Measurements from ENCODE around the gene KCP.

Gene KCP

DNA sequence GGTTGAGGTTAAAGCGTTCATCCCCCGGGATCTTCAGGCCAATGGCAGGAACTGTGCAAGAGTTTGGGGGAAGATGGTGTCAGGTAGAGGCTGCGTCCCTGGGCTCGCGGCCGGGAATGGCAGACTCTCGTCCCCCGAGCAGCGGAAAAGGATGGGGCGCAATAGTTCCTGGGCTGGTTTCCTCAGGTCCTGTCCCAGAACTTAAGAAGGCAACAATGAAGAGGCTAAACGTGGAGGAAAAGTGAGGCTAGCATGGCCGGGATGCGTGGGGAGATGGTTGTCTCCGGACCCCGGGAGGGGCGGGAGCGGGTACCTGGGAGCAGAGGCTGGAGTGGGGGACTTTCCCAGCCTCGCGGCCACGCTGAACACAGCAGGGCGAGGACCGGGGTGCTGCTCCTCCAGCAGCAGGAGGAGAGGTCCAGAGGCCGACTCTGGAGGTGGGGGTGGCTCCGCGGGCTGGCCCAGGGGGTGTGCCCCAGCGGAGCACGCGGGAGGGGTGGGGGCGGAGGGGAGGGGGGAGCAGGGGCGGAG lies 28.1 kb upstream of the KCP start:
- DNase-seq = peak; percentile 59

DNA sequence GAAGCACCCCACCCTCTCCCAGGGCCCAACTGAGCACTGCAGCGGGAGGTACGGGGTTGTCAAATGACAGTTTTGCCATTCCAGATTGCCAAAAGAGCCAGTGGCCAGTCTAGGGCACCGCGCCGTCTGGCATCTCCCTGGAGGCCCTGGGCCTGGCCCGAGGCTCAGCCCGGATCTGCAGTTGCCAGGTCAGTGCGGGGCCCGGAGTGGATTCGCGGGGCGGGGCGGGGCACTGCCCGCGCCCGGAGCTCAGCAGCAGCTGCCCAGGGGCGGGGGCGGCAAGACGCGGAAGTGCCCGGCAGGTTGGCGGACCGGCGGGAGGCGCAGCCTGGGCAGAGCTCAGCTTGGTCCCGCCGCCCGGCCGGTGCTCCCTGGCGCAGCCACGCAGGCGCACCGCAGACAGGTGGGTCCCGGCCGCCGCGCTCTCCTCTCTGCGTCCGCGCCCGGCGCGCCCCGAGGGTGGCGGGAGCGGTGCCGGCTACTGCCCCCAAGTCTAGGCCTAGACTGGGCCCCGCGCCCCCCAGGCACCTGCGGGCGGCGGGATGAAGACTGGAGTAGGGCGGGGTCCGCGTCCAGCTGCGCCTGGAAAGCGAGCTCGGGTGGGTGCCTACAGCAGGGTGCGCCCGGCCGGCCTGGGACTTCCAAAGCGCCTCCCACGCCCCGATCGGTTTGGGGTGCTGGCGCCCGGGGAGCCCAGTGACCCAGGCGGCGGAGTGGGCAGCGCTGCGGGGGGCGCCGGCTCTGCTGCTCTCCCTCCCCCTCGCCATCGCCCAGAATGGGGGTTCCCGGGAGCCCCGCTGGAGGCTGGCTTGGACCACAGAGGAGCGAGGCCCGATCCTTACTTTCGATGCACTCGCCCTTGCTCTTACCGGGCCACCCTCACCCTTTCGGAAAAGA lies 27.4 kb upstream of the KCP start, which contains the start of gene IRF5:
TSS of gene IRF5 (plus strand) at position 281 of the 897 bp plus-strand sequence. CDS start 4,155 bp downstream, outside the sequence.
- peak; percentile 65 for DNase-seq

DNA sequence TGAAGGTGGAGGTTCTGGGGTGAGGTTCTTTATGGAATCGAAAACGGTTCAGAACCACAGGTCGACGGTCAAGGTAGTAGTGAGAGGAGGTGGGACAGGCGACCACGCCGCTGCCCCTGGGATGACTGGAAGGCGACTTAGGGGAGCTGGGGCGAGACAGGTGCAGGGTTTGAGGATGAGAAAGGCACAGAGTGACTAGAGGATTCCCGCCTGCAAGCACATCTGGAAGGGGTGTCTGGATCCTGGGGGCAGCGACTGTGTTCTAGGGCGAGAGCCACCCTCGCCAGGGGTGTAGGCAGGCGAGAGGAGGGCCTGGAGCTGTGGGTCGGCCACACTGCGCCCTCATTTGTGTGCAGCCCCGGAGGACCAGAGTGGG lies 26.8 kb upstream of the KCP start:
- DNase-seq = no peak

DNA sequence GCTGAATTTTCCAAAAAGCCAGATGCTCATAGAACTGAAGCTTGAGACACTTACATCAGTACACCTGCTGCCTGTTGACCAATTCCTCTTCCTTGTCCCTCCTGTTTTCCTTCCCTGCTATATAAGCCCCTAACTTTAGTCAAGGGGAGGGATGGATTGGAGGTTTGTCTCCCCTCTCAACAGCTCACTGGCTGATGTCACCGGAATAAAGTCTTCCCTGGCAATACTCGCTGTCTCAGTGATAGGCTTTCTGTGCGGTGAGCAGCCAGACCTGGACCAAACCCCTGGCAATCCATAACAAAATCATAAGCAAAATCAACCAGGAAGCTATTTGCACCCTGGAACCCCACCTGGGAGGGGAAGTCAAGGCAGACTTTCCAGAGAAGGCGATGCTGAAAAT lies 26.3 kb upstream of the KCP start:
- DNase-seq = no peak

DNA sequence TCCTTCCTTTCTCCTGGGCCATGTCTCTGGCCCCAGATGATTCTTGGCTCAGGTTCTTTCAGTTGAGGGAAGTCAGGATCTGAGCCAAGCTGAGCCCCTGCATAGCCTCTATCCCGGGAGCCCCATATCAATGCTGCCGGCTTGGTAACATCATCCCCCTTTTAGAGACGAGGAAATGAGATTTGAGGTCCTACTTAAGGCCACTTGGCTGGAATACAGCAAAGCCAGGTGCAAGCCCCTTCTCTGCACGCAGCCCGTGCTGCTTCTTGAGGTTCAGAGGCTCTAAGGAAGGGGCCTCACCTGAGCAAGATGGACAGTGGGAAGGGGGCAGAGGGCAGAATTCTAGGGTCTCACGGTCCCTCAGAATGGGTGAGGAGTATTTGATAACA lies 24.8 kb upstream of the KCP start:
- DNase-seq = no peak

DNA sequence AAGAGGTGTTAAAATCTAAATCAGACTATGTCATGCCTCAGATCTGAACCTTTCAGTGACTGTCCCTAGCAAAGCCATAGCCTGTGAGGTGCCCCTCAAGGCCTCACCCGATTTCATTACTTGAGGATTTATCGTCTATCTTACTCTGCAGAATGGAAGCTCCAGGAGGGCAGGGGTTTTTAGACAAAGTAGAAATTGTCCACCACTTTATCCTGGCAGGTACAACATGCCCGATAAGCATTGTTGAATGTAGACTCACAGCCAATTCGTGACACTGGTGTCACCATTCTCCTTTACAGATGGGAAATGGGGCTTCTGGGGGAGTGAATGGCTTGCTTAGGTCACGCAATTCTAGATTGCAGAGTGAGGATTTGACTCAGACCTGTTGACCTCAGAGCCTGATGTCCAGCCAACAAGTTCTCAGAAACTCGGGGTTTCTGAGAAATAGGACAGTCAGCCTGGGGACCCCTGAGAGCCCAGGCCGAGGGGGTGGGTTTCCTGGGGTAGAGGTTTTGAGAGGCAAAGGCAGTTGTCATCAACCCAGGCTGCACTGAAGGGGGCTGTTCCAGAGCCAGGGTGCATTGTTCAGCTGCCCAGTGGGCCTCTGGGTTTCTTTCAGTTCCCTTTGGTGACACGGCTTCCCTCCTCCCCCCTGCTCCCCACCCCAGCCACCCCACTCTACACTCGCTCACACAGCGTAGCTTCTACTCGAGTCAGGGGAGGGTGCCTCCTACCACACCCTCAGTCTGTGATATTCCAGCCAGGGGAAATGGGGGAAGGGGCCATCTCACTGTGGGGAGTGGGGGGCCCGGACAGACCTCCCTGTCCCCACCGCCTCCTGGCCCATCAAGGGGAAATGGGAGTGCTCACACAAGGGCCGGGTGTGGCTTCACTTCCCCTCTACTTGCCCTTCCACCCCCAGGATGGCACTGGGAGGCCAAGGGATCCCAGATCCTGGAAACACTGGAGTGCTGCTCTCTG lies 24.1 kb upstream of the KCP start:
- no peak for DNase-seq

DNA sequence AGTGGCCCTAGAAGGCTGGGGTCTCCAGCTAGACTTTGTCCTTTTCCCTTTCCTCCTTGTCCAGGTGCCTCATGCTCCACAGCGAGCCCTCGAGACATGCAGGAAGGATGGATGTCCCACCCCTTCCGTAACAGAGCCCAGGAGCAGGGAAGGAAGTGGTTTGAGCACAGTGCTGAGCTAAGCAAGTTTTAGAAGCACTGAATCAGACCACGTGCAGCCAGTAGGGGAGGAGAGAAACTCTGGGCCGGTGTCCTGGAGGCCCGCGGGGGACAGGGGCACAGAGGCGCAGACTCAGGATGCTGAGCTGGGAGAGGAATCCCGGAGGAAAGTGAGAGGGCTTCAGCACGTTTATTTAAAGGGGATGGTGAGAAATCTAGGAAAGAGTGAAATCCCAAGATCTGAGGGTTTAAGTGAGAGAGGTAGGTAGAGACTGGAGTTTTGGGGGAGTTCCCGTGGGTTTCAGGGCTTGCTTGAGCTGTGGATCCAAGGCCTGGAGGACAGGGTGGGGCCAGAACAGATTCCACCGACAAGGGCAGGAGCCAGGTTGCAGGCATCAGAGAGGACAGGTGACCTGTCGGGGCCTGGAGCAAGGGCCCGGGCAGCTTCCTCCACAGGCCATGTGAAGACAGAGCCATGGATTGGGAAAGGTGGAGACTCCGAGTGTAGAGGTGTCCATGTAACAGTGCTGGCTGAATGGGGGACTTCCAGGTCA lies 22.8 kb upstream of the KCP start:
- DNase-seq = no peak

DNA sequence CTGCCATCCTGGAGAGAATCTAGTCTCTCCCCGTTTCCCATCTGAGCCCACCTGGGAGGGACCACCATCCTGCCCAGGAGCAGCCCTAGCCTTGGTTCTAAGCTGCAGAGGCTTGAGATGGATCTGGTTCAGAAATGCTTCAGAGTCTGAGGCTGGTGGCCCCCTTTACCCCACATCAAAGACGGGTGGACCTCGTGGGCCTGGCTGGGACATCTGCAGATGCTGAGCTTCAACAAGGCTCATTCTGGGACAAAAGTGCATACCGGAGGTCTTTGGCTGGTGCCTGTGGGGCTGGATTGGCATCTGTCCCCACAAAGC lies 22.3 kb upstream of the KCP start:
- no peak for DNase-seq

DNA sequence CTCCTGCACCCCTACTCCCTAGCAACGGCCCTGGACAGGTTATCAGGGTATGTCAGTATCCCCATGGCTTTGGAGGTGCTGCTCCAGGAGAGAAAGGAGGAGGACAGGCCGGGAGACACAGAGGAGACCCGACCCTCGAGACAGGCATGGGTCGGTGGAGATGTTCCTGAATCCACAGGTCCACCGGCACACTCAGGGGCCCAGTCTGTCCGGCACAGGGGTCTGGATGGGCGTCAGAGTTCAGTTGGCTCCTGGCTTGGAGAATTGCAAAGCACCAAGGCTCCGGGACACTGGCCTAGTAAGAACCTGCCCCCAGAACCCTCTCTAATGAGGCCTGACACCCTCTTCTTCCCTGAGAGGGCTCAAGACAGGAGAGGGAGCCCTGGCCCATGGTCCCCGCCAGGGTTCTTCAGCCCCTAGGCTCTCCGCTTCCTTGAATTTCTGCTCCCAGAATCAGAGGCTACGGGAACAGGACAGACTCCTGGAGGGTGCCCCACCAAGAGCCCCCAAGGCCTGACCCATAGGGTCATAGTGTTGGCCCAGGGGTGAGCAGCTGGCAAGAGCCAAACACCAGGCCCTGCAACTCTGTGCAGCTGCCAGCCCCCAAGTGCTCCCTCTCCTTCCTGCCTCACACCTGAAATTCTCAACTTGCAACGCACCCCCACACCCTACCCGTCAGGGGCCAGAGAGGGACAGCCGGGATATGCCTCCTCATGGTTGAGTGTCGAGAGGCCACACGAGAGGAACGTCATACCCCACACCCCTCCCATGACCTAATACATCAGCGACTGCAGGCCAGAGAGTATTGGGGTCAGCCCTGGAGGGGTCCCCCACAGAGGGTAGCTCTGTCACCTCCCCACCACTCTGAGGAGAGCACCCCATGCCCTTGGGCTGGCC lies 21.7 kb upstream of the KCP start:
- no peak for DNase-seq

DNA sequence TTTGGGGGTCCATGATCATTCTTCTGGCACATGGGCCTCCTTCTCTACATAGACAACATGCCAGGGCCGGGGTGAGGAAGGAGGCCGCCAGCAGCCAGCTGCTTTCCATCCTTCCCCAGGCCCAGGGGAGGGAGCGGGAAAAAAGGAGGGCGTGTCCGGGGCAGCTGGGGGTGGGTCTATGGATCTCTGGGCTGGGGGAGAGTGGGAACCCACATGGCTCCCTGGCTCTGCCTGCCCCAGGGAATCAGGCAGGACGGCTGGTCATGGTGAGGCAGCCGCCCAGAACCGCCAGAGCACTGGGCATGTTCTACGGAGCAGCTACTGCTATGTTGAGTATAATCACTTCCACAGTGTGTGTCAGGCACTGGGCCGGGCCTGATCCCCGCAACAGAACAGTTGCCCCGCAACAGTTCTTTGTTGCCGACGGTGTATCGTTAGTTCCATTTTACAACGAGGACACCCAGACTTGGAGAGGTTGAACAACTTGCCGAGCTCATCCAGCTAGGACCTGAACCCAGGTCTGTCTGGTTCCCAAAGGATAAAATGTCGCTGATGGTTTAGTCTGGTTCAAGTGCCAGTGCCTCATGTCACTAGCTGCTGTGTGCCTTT lies 20.8 kb upstream of the KCP start:
- no peak for DNase-seq

DNA sequence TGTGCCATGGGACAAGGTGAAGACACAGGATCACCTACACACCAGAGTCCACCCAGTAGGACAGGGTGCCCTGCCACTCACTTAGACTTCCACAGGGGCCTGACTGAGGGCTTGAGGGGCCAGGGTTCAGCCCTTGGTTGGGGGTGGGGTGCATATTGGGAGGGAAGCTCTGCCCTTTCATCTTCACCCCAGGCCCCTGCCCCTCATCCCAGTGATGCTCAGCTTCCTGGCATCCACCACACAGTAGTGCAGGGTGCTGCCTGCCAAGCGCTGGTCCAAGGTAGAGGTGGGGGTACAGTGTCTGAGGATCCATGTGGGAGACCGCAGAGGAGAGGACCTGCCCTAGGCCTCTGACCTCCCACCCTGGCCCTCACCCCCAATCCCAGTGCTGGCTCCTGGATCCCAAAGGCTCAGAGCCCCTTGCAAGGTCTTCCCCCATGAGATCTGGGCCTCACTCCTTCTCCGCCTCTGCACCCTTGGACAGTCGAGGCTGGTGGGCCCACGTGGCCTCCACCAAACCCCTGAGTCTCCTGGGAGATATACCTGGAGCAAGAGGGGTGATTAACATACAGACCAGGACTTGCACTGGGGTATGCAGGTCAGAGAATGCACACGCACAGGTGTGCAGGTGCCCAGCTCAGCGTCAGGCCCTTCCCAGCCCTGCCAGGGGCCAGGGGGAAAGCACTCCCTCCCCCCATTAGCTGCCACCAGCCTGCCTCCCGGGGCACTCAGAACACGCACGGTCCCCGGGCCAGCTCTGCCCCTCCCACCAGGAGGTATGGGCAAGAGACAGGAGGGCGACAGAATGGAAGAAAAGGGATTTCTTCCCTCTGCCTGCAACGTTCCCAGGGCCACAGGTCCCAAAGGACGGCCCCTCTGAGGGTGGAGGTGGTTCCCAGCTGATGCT lies 18.6 kb upstream of the KCP start:
- DNase-seq = no peak

DNA sequence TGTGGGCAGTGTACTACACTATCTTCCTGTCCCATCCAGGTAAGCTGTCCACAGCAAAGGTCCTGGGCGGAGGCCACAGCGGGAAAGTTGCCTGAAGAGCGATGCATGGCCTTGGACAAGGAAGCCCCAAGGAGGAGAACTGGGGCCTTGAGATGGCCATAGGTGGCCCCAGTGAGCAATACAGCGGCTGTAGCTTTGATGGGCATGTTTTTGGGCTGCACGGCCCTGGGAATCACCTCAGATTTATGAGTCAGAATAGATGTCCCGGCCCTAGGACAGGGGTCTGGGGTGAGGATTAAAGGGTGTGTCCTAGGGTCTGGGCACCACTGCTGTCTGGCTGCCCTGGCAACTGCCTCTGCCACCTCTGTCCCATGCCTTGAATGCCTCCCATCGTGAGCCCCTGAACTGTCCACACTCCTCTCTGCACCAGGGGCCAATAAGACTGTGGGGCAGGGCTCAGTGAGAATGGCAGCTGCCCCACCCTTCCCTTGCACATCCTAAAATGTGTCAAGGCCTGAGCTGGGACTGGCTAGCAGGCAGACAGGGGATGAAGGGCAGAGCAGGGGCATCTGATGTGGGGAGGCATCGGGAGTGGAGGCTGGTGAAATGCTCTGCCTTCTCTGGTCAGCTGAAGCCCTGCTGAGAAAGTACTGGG lies 17.8 kb upstream of the KCP start:
- no peak for DNase-seq

DNA sequence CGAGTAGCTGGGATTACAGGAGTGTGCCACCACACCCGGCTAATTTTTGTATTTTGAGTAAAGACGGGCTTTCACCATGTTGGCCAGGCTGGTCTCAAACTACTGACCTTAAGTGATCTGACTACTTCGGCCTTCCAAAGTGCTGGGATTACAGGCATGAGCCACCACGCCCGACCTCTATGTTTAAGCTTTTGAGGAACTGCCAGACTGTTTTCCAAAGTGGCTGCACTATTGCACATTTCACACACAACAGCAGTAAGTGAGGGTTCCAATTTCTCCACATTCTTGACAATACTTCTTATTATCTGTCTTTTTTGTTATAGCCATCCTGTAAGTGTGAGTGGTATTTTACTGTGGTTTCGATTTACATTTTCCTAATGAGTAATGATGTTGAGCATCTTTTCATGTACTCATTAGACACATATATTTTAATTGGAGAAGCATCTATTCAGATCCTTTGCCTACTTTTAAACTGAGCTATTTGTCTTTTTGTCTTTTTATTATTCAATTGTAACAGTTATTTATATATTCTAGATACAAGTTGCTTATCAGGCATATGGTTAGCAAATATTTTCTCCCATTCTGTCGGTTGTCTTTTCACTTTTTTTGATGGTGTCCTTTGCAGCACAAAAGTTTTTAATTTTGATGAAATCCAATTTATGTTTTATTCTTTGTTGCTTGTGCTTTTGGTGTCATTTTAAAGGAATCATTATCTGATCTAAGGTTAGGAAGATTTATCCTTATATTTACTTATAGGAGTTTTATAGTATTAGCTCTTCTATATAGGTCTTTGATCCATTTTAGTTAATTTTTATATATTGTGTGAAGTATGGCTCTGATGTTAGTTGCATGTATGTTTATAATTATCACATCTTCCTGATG lies 14.4 kb upstream of the KCP start:
- no peak for DNase-seq

DNA sequence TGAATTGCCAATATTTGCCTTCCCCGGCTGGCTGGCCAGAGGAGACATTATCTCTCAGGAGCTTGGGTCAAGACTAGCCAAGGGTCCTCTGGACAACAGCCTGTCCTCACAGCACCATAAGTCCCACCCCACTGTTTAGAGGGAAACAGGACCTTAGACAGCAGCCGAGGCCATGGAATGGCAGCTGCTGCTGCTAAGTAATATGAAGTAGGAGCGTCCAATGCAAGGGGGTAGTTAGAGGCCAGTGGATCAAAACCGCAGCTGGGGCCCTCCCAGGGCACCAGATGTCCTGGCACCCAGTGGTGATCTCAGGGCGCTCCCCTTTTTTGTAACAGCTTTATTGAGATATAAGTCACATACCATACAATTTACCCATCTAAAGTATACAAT lies 12.9 kb upstream of the KCP start:
- DNase-seq = no peak

DNA sequence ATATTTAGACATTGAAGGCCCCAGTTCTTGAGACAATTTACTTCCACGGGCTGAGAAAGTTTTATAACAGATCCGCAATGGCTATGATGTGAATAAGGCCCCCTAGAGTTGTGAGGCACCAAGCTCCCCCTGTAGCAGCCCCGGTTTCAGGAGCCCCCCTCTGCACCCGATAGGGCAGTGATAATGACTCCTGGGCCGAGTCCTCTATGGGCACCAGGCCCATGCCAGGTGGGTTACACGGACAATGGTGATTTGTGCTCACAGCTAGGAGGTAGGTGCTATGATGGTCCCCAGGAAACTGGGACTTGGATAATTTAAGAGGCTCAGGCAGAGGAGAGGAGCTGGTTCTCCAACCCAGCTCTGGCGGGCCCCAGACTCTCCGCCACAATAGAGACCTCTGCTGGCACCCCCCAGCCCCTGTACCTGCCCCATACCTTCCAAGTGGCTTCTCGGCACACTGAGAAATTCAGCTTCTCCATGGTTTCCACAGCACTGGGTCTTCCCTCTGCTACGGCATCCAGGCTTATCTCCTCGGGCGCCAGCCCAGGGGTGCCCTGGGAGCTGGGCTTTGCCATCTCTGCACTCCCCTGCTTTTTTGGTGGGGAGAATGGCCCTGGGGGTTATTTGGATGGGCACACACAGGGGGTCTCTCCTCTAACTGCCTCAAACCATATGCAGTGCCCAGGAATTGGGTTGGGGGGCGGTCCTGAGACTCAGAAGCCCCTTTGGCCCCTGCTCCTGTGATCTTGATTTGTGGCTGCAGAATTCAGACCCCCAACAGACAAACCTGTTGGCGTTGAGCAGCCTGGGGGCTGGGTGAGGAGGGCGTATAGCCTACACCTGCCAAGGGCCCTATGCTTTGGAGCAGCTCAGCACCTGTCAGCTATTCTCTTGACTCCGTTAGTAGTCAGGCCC lies 12.2 kb upstream of the KCP start:
- DNase-seq = peak; percentile 12

DNA sequence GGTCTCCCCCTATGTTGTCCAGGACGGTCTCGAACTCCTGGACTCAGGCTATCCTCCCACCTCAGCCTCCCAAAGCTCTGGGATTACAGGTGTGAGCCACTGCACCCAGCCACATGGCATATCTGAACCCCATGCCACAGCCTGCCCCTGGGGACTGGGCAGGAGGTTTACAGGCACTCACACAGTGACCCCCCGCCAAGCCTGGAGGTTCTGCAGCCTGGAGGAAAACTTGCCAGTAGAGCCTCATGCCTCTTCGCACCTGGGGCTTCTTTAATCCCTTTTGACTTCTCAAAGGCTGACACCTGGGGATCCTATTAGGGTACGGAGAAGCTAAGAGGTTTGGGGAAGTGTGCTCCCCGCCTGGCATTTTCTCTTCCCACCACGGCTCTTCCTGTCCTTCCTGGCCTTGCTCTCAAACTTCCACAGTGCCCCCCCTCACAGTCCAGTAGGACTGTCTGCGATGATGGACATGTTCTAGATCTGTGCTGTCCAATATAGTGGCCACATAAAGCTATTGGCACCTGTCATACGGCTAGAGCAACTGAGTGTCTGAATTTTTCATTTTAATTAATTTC lies 11.4 kb upstream of the KCP start:
- DNase-seq = peak; percentile 18

DNA sequence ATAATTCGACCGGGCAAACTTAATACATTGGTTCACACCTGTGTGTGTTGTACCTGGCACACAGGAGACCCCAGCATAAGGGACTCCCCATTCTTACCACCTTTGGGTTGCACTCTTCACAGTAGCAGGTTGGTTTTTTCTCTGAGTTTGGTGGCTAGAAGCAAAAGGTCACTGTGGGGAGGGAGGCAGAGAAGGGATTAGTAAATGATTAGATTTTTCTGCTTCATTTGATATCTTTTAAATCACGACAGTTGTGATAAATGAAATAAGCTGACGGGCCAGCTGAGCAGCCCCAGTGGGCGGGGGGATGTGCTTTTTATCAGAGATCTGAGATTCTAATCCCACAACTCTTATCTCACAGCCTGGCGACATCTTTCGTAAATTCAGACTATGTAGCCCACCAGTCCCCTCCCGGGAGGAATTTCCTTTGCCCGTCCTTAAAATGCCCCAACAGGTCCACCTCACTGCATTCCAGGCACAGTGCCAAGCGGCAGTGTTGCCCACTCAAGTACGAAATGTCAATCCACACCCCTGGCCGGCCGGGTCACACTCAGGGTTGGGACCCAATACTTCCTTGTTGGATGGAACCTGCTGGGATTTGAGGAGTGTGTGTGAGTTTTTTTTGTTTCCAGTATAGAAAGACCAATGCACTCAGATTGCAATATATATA lies 10.5 kb upstream of the KCP start:
- peak; percentile 35 for DNase-seq
